Skeletal muscle tissue (tissue), 4 donors: ENCODE data around the gene DHX9. TPM values are rescaled to one million over a fixed set of nuclear protein-coding genes. Genes with fewer than 3 reads are reported as not detected.

ENCODE experiments used
- H3K27ac ChIP-seq: one replicate; pipeline ENCODE4 v1.7.0; 2013; ENCODE audit warnings: mild to moderate bottlenecking, low read depth, low read length, inconsistent platforms
- H3K27me3 ChIP-seq, 3 donors: one replicate each; pipeline ENCODE4 v1.7.0; 2013; ENCODE audit warnings: low read length in 3 of 3; ENCODE audit not compliant: control insufficient read depth in 3 of 3, insufficient read depth in 3 of 3
- H3K36me3 ChIP-seq, 3 donors: one replicate each; pipeline ENCODE4 v1.7.0; 2013; ENCODE audit warnings: low read length in 3 of 3; ENCODE audit not compliant: control insufficient read depth in 3 of 3, insufficient read depth in 3 of 3
- H3K4me1 ChIP-seq, 3 donors: one replicate each; pipeline ENCODE4 v1.7.0; 2013; ENCODE audit warnings: low read length in 3 of 3, mild to moderate bottlenecking in 3 of 3; ENCODE audit not compliant: control insufficient read depth in 3 of 3, insufficient read depth in 3 of 3
- H3K4me3 ChIP-seq, 3 donors: one replicate each; pipeline ENCODE4 v1.7.0; 2013; ENCODE audit warnings: low read length in 3 of 3
- H3K9ac ChIP-seq, 3 donors: one replicate each; pipeline ENCODE4 v1.7.0; 2013; ENCODE audit warnings: low read length in 3 of 3, mild to moderate bottlenecking in 3 of 3, moderate library complexity in 2 of 3, low read depth in 1 of 3
- H3K9me3 ChIP-seq, 3 donors: one replicate each; pipeline ENCODE4 v1.7.0; 2013; ENCODE audit warnings: low read length in 3 of 3; ENCODE audit not compliant: control insufficient read depth in 3 of 3
- total RNA-seq: library from RNA; depleted of rRNA; stranded (reverse); fragments of >200 nt; gene quantifications from one replicate; pipeline ENCODE4 v1.2.3, GENCODE V29; 2014
- donor health status: Osteomylitis.

The DHX9 gene
- total RNA-seq, 1 donor from 2014 or later = 142 TPM

GRCh38 chr1:182807907-182808306, 31.2 kb upstream of the DHX9 start:
- Histone ChIP-seq H3K9me3 (no peaks in the 10 kb centered on the region), H3K36me3 (peaks cover 7 to 26% (median 22%) of the 10 kb centered on the region in 3 donors), H3K9ac (no peak overlapping the region), H3K27me3 (no peaks in the 10 kb centered on the region), H3K4me3 (no peak overlapping the region), H3K4me1 (no peaks in the 10 kb centered on the region), H3K27ac (no peak overlapping the region)

DNA sequence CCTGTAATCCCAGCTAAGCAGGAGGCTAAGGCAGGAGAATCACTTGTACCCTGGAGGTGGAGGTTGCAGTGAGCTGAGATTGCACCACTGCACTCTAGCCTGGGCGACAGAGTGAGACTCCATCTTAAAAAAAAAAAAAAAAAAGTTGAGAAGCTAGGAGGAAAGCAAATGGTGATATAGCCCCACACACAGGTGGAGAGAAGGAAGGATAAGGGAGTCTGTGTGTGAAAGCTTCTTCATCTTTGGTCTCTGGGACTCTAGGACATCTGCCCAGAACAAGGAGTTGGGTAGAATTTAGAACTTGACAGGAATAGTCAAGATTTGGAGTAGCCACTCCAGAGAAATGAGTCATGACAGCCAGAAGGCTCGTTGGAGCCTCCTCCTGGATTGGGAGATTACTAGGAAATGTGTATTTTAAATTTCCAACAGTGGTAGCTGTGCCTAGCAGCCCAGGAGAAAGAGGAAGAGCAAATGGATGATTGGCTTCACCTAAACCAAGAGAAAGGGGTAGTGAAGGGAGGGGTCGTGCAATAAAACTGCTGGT, 29.7 kb upstream of the DHX9 start:
- Histone ChIP-seq H3K36me3 (peaks cover 10 to 30% (median 25%) of the 10 kb centered on the region in 3 donors), H3K4me3 (no peak overlapping the region), H3K9me3 (no peaks in the 10 kb centered on the region), H3K27me3 (no peaks in the 10 kb centered on the region), H3K27ac (no peak overlapping the region), H3K9ac (no peak overlapping the region), H3K4me1 (no peaks in the 10 kb centered on the region)

GRCh38 chr1:182811975-182812722, 27.0 kb upstream of the DHX9 start:
- Histone ChIP-seq H3K4me1 (no peaks in the 10 kb centered on the region), H3K9ac (no peak overlapping the region), H3K9me3 (no peaks in the 10 kb centered on the region), H3K4me3 (no peak overlapping the region), H3K27me3 (no peaks in the 10 kb centered on the region), H3K36me3 (peaks cover 8 to 38% (median 22%) of the 10 kb centered on the region in 3 donors), H3K27ac (no peak overlapping the region)

DNA sequence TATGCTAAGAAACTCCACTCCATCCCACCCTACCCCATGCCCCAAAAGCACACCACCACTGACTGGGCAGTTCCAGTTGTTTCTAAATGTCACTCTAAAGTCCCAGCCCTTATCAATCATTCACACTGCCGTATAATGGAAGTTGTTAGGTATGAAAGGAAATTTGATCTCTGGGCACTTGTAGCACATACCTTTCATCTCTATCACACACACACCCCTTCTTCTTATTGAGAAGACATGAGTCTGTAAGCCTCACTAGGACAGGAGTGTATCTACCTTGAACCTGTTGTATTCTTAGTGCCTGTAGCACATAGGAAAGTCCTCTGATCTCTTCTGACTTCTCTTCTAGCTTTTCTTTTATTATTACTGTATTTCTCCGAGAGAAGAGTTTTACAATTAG, 22.3 kb upstream of the DHX9 start:
- Histone ChIP-seq H3K9me3 (no peaks in the 10 kb centered on the region), H3K36me3 (peaks cover 23 to 59% (median 40%) of the 10 kb centered on the region in 3 donors), H3K4me3 (no peak overlapping the region), H3K27ac (no peak overlapping the region), H3K4me1 (no peaks in the 10 kb centered on the region), H3K9ac (no peak overlapping the region), H3K27me3 (no peaks in the 10 kb centered on the region)

DNA sequence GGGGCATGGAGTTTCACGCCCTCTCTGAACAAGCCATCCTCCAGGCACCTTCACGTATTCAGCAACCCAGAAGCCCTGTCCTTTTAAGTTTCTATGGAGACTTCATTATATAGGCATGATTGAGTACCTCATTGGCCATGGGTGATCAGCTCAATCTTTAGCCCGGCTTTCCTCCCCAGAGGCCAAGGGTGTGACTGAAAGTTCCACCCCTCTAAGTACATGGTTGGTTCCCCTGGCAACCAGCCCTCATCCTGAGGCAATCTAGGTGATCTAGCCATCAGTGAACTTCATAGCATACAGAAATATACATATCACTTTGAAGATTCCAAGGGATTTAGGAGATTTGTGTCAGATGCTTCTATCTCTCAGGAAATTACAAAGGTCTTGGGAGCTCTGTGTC, 21.3 kb upstream of the DHX9 start:
- Histone ChIP-seq H3K27me3 (no peaks in the 10 kb centered on the region), H3K4me1 (no peaks in the 10 kb centered on the region), H3K36me3 (peaks cover 23 to 50% (median 42%) of the 10 kb centered on the region in 3 donors), H3K27ac (no peak overlapping the region), H3K4me3 (no peak overlapping the region), H3K9me3 (no peaks in the 10 kb centered on the region), H3K9ac (no peak overlapping the region)

DNA sequence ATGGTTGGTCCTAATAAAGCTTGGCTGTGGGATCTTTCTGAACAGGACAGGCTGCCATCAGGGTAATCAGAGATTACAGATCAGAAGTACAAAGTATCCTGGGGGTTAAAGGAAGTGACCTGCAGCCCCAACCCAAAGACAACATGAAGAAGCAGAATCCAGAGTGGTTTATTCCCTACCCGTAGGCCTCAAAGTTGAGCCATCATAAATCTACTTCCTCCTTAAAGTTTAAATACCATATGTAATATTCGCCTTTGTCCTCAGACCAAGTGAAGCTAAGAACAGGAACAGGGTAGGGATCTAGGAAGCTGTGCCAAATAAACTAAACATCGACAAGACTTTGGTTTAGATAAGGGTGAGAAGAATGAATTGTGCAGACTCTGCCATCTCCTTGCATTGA, 15.9 kb upstream of the DHX9 start:
- Histone ChIP-seq H3K9ac (no peak overlapping the region), H3K36me3 (peaks cover 9 to 20% (median 18%) of the 10 kb centered on the region in 3 donors), H3K4me1 (no peaks in the 10 kb centered on the region), H3K27me3 (no peaks in the 10 kb centered on the region), H3K9me3 (no peaks in the 10 kb centered on the region), H3K4me3 (no peak overlapping the region), H3K27ac (no peak overlapping the region)

DNA sequence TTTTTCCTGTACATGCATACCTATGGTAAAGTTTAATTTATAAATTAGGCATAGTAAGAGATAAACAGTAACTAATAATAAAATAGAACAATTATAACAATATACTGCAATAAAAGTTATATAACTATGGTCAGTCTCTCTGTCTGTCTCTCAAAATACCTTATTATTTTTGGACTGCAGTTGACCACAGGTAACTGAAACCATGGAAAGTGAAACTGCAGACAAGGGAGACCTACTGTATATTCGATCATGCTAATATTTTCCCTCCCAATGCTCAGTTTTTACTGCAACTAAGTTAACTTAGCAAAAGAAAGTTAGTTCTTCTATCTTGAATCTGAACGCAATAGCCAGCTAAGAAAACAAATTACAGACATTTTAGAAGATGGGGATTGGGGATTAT, 12.3 kb upstream of the DHX9 start:
- no peak overlapping the region for H3K9ac ChIP-seq
- H3K4me1 ChIP-seq = no peaks in the 10 kb centered on the region
- peaks cover 4 to 11% (median 5%) of the 10 kb centered on the region in 3 donors for H3K36me3 ChIP-seq
- no peak overlapping the region for H3K4me3 ChIP-seq
- H3K27me3 ChIP-seq = no peaks in the 10 kb centered on the region
- H3K27ac ChIP-seq = no peak overlapping the region
- no peaks in the 10 kb centered on the region for H3K9me3 ChIP-seq

- no peaks in the 10 kb centered on the region for H3K9me3 ChIP-seq
- no peaks in the 10 kb centered on the region for H3K4me1 ChIP-seq
- peaks cover 4 to 6% (median 5%) of the 10 kb centered on the region in 3 donors for H3K36me3 ChIP-seq
- H3K27me3 ChIP-seq = no peaks in the 10 kb centered on the region
- no peak overlapping the region for H3K4me3 ChIP-seq
- no peak overlapping the region for H3K9ac ChIP-seq
- no peak overlapping the region for H3K27ac ChIP-seq
Observed at GRCh38 chr1:182829285-182829932, 9.7 kb upstream of the DHX9 start.

DNA sequence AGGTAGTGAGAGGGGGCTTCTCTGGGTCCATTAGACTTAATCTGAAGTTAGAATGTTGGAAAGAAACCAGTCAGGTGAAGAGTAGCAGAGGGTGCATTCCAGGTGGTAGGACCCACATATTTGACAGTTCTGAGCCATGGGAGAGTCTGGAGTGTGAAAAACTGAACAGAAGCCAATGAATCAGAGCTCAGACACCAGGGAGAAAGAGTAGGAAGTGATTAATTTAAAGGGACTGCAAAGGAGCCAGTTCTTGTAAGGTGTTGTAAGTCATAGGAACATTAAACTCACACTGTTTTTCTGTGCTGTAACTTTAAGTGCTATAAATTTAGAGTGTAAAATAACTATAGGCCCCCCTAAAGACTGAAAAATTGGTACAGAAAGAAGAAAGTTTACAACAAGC, 5.9 kb upstream of the DHX9 start:
- Histone ChIP-seq H3K4me1 (no peaks in the 10 kb centered on the region), H3K27me3 (no peaks in the 10 kb centered on the region), H3K36me3 (peaks cover 0 to 3% (median 0%) of the 10 kb centered on the region in 3 donors), H3K4me3 (no peak overlapping the region), H3K27ac (no peak overlapping the region), H3K9me3 (no peaks in the 10 kb centered on the region), H3K9ac (no peak overlapping the region)

- Histone ChIP-seq H3K27me3 (no peaks in the 10 kb centered on the region), H3K9me3 (no peaks in the 10 kb centered on the region), H3K4me1 (peaks cover 3 to 4% (median 4%) of the 10 kb centered on the region in 3 donors), H3K4me3 (no peak overlapping the region), H3K27ac (no peak overlapping the region), H3K9ac (no peak overlapping the region), H3K36me3 (no peaks in the 10 kb centered on the region)
Observed at GRCh38 chr1:182834326-182834725, 4.8 kb upstream of the DHX9 start.
